ENCODE measurements around the gene ELF3.
"Not testable (repeated sequence)": the region's sequence is repeated elsewhere in the genome, so short reads cannot be mapped to it uniquely, and the experiment has no call there.

ELF3 gene

GRCh38 chr1:202009326-202010179, 834 bp upstream of the ELF3 start:
- peak; percentile 57 for DNase-seq

GRCh38 chr1:202011994-202012393, 1.6 kb downstream of the ELF3 start:
- DNase-seq = no peak

- DNase-seq = no peak
Measured at GRCh38 chr1:202012544-202013478, 2.4 kb downstream of the ELF3 start.

- DNase-seq = no peak
Measured at GRCh38 chr1:202013603-202014002, 3.2 kb downstream of the ELF3 start.

- DNase-seq = no peak
Measured at GRCh38 chr1:202014060-202014459, 3.7 kb downstream of the ELF3 start.

- no peak for DNase-seq
Measured at GRCh38 chr1:202014915-202015661, 4.7 kb downstream of the ELF3 start.

- no peak for DNase-seq
Measured at GRCh38 chr1:202015662-202015937, 5.2 kb downstream of the ELF3 start.

- no peak for DNase-seq
Measured at GRCh38 chr1:202016022-202016810, 5.8 kb downstream of the ELF3 start.

- no peak for DNase-seq
Measured at GRCh38 chr1:202016811-202017748, 6.7 kb downstream of the ELF3 start.

- DNase-seq = no peak
Measured at GRCh38 chr1:202017749-202018467, 7.5 kb downstream of the ELF3 start.

- no peak for DNase-seq
Measured at GRCh38 chr1:202018468-202019234, 8.3 kb downstream of the ELF3 start.

GRCh38 chr1:202019235-202019558, 8.8 kb downstream of the ELF3 start:
- DNase-seq = not testable (repeated sequence)

GRCh38 chr1:202023001-202023433, 12.6 kb downstream of the ELF3 start:
- DNase-seq = no peak

- no peak for DNase-seq
Measured at GRCh38 chr1:202029171-202029665, 18.8 kb downstream of the ELF3 start.

- no peak for DNase-seq
Measured at GRCh38 chr1:202029727-202030126, 19.3 kb downstream of the ELF3 start.

GRCh38 chr1:202031796-202032195, 21.4 kb downstream of the ELF3 start:
- DNase-seq = no peak

GRCh38 chr1:202034149-202034682, 23.8 kb downstream of the ELF3 start:
- DNase-seq = no peak

GRCh38 chr1:202034683-202035462, 24.5 kb downstream of the ELF3 start:
- DNase-seq = no peak
